GM12873 (cell line): Measurements from ENCODE around the gene CPEB1.

ENCODE experiments used
- TF ChIP-seq, protein P1 (sequence below): IDR thresholded peaks from 2 replicates; pipeline ENCODE4 v1.5.1; 2012; ENCODE audit warnings: low read depth, mild to moderate bottlenecking, moderate library complexity, low read length, control low read depth; ENCODE audit not compliant: insufficient read depth; ENCODE audit errors: missing control alignments

CPEB1 gene

DNA sequence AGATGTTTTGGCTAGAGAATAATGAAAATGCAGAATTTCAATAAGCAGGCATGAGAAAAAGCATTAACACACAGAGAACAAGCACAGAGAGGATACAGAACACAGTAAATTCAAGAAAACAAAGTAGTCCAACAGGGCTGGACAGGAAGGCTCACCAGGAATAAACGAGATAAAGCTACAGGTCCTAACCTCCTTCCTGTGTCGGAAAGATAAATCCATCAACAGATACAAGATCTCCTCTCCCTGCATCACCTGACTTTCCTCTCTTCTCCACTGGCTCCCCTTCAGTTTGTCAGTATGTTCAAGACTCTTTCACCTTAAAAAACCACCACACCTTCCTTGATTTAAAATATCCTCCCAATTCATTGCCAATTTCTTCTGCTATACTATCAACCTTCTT lies 11.4 kb downstream of the CPEB1 start:
- TF ChIP-seq, protein P1, sequence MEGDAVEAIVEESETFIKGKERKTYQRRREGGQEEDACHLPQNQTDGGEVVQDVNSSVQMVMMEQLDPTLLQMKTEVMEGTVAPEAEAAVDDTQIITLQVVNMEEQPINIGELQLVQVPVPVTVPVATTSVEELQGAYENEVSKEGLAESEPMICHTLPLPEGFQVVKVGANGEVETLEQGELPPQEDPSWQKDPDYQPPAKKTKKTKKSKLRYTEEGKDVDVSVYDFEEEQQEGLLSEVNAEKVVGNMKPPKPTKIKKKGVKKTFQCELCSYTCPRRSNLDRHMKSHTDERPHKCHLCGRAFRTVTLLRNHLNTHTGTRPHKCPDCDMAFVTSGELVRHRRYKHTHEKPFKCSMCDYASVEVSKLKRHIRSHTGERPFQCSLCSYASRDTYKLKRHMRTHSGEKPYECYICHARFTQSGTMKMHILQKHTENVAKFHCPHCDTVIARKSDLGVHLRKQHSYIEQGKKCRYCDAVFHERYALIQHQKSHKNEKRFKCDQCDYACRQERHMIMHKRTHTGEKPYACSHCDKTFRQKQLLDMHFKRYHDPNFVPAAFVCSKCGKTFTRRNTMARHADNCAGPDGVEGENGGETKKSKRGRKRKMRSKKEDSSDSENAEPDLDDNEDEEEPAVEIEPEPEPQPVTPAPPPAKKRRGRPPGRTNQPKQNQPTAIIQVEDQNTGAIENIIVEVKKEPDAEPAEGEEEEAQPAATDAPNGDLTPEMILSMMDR = no peak

DNA sequence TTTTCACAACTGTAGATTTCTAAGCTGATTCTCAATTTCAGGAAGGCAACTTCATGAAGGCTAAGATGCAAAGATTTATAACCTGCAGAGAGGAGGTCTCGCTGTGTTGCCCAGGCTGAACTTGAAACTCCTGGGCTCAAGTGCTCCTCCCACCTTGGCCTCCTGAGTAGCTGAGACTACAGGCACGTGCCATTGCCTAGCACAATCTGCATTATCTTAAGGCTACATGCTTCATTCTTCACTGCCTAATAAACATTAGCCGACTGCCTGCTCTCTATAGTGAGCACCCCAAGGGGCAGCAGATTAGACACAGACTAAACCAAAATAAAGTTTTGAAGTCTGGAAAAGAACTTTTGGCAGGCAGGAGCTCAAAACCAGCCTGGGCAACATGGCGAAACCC lies 17.1 kb downstream of the CPEB1 start:
- TF ChIP-seq, protein P1 = no peak

DNA sequence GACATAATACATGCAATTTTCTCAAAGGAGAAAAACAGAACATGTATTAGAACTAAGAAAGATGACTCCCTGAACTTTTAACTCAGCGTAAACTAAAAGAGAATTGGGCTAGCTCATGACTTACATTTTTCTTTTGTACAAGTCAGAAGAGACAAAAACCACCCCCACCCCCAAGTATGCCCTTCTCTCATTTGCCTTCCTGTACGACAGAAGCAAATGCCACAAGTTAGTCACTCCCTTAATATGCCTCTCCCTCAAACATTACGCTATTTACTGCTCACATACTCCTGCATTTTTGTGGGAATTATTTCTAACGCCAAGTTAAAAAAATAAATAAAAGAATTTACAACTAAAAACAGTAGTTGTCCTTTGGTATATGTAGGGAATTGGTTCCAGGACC lies 22.0 kb downstream of the CPEB1 start:
- TF ChIP-seq, protein P1 = no peak

DNA sequence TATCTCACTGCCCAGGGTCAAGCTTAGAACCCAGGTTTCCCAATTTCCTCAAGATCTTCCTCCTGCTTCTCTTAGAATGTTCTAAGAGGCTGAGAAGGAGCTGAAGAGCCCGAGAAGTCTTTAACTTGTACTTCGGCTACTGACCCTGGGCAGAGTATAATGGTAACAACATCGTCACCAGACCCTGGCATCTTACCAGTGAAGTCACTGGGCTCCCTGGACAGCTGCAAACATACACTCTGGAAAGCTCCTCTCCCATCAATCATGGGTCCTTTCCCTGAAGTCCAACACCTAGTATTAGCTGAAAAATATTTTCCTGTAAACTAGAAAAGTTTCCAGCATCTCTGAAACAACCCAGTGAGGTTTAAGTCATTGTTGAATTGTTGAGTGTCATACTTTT lies 22.7 kb downstream of the CPEB1 start:
- TF ChIP-seq, protein P1 = no peak

DNA sequence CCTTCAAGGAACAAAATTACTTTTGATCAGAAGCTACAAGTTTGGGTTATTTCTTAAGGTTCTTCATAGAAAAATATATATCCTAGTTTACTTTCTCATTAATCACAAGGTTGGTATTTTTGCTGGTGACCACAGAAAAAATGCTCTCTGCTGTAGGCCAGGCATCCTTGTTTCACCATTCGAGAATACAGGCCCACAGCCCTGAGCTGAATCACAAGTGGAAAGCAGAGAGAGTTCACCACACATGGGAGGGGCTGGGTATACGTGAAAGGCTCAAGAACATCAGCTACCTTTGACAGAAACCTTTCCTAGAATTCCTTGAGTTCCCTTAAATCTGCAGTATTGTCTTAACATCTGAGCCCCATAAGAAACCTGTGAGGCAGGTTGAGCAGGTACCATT lies 23.2 kb downstream of the CPEB1 start:
- TF ChIP-seq, protein P1 = no peak

DNA sequence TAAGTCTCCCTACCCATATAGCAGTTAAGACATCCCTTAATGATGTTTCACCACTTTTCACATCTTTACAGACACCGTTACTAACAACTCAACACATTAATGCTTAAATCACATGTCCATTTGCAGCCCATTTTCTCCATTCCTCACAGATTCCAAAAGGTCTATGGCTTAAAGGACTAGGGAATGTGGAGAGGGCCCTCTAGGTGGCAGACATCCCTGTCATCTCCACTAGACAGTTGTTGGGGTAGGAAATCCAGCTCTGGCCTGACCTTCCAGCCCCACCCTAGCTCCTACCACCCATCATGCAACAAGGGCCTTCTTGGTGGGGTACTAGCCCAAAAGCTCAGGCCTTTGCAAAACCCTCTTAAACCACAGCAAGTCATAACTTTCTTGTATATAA lies 25.2 kb downstream of the CPEB1 start:
- TF ChIP-seq, protein P1 = no peak

DNA sequence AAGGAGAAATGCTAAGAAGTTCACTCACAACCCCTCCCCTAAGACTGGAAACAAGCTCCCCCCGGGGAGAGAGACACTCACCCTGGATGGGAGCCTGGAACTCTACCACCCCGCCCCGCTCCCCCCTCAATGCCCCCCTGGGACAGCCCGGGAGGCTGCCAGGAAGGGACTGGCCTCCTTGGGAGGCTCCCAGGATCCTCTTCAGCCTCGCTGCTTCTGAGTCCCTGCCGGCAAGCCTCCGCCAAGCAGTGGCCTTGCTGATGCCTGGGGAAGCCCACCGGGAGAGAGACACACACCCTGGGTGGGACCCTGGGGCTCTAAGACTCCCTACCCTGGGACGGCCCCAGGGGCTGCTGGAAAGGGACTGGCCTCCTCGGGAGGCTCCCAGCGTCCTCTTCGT lies 33.4 kb downstream of the CPEB1 start:
- TF ChIP-seq, protein P1 = no peak

DNA sequence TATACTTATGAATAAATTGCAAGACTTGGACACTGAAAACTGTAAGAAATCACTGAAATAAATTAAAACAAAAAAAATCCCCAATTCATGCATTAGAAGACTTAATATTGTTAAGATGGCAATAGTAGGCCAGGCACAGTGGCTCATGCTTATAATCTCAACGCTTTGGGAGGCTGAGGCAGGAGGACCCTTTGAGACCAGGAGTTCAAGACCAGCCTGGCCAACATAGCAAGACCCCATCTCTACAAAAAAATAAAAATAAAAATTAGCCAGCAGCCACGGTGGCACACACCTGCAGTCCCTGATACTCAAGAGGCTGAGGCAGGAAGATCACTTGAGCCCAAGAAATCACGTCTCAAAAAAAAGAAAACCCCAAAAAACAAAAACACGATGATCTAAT lies 35.8 kb downstream of the CPEB1 start:
- TF ChIP-seq, protein P1 = no peak
